ENCODE results near the gene RNF186.
"Not testable (repeated sequence)": the region's sequence is repeated elsewhere in the genome, so short reads cannot be mapped to it uniquely, and the experiment has no call there.

Gene RNF186

DNA sequence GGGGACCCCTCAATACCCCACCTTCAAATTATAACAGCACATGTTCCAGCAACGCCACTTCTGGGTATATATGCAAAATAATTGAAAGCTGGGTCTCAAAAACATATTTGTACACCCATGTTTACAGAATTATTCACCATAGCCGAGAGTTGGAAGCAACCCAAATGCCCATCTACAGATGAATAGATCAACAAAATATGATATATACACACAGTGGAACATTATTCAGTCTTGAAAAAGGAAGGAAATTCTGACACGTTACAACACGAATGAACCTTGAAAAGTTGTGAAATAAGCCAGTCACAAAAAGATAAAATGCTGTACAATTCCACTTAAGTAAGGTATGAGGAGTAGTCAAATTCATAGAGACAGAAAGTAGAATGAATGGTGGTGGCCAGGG, 20.5 kb downstream of the RNF186 start:
- no peak for DNase-seq (ENCODE audit: low read depth in 1 of 2, low spot score in 1 of 2)

DNA sequence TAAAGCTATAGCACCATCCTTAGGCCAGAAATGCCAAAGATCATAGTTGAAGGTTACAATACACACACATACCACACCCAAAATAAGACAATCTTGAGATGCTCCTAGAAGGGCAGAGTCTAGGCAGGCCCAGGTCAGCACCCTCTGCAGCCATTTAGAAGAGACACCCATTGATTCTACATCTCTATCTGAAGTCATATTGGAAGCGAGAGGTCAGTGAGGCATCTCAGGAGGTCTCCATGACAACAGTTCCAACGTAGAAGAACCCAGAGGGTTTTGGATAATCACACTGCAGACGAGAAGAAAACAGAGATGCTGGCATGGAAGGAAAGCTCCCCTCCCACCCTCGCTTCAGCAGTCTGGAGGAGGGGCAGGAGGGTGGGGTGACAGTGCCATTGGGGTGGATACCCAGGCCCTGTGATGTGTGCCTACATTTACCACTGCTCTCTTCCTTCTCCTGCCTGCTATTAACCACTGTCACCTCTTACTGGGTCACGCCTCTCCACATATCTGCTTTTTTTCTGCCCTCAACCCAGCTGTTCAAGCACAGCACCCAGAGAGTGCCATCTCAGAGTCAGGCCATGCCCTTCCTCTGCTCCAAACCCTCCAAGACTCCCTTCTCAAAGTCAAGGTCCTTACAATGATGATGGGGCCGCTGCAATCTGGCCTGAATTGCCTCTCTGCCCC, 21.6 kb downstream of the RNF186 start:
- DNase-seq (ENCODE audit: low read depth in 1 of 2, low spot score in 1 of 2), result no peak

DNA sequence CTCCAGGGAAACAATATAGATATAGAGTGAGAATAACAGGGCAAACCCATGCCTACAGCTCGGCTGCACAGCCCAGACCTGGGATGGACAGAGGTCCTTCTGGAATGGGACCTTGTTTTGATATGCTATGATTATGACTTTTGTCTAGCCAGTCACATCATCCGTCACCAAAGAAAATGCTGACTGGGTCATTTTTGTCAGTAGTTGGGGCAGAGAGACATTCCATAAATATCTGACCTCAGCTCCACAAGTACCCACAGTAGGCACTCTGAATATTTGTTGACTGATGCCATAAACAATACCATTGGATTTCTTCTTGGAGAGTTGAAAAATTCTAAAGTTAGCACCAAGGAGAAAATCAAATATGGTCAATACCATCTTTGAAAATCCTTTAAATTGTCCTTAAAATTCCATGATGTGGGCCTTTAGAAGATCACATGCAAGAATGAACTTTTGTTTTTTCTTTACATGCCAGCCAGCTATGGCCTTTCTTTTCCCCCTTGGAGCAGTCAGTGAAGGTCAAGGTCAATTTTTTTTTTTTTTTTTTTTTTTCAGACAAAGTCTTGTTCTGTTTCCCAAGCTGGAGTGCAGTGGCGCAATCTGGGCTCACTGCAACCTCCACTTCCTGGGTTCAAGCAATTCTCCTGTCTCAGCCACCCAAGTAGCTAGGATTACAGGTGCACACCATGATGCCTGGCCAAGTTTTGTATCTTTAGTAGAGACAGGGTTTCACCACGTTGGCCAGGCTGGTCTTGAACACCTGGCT, 22.7 kb downstream of the RNF186 start:
- no peak for DNase-seq (ENCODE audit: low read depth in 1 of 2, low spot score in 1 of 2)

DNA sequence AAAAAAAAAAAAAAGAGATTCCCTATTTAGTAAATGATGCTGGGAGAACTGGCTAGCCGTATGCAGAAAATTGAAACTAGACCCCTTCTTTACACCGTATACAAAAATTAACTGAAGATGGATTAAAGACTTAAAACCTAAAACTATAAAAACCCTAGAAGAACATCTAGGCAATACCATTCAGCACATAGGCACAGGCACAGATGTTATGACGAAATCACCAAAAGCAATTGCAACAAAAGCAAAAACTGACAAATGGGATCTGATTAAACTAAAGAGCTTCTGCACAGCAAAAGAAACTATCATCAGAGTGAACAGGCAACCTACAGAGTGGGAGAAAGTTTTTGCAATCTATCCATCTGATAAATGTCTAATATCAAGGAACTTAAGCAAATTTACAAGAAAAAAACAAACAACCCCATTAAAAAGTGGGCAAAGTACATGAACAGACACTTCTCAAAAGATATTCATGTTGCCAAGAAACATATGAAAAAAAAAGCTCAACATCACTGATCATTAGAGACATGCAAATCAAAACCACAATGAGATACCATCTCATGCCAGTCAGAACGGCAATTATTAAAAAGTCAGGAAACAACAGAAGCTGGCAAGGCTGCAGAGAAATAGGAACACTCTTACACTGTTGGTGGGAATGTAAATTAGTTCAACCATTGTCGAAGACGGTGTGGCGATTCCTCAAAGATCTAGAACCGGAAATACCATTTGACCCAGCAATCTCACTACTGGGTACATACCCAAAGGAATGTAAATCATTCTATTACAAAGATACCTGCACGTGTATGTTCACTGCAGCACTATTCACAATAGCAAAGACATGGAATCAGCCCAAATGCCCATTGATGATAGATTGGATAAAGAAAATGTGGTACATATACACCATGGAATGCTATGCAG, 24.8 kb downstream of the RNF186 start:
- not testable (repeated sequence) for DNase-seq (ENCODE audit: low read depth in 1 of 2, low spot score in 1 of 2)

DNA sequence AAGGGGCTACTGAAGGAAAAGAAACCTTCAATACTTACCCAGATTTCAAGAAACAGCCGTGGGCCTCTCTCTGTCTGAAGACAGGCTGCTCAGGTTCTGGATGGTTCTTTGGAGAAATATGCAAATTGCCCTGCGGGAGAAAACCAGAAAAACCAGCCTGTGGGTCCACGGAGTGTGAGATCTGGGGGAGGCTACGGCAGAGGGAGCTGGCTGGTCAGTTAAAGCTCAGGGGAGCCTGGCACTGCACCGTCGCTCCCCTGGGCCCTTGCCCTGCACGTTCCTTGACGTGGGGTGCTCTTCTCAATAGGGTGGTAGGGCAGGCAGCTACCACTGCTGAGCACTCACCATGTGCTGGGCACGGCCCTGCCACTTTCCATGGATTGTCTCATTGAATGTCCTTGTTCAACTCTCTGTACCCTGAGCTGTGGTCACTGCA, 28.1 kb downstream of the RNF186 start:
- no peak for DNase-seq (ENCODE audit: low read depth in 1 of 2, low spot score in 1 of 2)

DNA sequence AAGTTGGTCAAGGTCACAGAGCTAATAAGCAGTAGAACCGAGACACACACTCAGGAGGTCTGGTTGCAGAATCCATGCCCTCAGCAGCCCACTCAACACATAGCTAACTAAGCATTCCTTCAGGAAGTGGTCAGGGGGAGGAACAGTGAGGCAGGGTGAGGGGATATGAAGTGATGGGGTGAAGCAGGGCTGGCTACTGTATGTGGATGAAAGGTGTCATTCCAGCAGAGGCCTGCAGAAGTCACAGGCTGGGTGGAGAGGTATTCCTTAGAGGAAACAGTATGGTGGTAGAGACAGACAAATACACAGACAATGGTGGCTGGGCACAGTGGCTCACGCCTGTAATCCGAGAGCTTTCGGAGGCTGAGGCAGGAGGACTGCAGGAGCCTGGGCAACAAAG, 29.4 kb downstream of the RNF186 start:
- no peak for DNase-seq (ENCODE audit: low read depth in 1 of 2, low spot score in 1 of 2)

DNA sequence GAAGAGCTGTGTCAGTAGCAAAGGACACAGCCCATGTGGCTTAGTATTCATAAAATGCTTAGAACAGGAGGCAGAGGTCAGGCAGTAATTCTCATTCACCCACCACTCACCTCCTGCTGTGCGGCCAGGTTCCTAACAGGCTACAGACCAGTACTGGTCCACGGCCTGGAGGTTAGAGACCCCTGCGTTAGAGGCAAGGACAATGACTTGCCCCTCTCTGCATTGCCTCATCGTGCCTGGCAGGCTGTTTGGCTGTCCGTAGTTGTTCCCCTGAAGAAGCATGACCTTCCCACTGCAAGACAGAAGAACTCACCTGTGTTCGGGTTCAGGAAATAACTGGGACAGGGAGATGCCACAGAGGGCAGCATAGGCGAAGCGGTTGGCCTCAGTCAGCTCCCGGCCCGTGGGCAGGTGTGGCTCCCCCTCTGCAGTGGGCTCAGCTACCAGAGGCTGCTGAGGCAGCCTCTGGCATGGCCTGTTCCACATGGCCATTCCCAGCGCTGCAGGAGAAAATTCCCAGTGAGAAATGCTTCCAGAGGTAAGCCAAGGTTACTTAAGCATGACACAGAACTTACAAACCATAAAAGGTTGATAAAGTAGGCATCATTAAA, 34.7 kb downstream of the RNF186 start:
- DNase-seq (ENCODE audit: low read depth in 1 of 2, low spot score in 1 of 2), result no peak

DNA sequence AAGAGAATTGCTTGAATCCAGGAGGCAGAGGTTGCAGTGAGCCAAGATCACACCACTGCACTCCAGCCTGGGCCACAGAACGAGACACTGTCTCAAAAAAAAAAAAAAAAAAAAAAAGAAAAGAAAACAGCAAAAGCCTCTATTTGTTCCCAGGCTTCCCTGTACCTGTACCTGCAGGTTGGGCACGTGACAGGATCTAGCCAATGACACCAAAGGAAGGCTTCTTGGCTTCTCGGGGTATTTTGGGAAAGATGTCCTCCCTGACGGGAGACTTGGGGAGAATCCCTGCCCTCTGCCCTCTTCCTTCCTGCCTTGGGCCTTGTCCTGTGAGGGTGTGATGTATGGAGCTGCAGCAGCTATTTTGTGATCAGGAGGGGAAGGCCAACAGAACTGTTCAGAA, 38.1 kb downstream of the RNF186 start:
- DNase-seq (ENCODE audit: low read depth in 1 of 2, low spot score in 1 of 2), result no peak

DNA sequence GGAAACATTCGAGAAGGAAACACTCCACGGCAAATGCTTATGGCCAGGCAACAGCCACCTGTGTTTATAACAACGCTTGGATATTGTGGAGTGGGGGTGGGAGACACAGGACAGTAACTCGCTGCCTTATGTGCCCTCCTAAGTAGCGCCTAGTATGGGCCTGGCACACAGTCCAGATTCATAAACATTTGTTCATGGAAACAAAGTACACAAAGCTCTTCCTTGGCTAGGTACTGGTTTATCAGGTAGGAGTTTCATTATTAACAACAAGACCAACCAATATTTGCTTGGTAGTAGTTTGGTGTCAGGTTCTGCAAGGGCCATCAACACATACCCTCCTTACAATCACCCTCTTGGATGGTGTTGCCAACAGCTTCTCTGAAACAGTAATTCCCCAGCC, 38.8 kb downstream of the RNF186 start:
- no peak for DNase-seq (ENCODE audit: low read depth in 1 of 2, low spot score in 1 of 2)

DNA sequence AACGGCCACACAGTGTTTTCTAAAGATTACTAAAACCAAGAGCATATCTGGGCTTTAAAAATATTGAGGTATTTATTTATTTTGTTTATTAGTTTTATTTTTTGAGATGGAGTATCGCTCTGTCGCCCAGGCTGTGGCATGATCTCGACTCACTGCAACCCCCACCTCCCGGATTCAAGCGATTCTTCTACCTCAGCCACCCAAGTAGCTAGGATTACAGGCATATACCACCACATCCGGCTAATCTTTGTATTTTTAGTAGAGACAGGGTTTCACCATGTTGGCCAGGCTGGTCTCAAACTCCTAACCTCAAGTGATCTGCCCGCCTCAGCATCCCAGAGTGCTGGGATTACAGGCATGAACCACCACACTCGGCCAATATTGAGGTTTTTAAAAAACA, 39.3 kb downstream of the RNF186 start:
- no peak for DNase-seq (ENCODE audit: low read depth in 1 of 2, low spot score in 1 of 2)

DNA sequence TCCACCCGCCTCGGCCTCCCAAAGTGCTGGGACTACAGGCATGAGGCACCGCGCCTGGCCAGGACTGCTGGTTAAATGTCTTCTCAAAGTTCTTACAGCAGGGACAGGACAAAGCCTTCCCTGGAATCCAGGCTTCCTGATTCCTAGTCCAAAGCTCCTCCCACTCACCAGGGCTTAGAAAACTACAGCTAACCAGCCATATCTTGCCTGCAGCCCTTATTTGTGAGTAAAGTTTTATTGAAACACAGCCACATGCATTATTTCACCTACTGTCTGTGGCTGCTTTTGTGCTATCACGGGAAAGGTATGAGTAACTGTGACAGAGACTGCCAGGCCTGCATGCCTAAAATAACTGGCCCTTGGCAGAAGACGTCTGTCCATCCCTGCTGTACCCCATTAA, 39.8 kb downstream of the RNF186 start:
- DNase-seq (ENCODE audit: low read depth in 1 of 2, low spot score in 1 of 2), result no peak

DNA sequence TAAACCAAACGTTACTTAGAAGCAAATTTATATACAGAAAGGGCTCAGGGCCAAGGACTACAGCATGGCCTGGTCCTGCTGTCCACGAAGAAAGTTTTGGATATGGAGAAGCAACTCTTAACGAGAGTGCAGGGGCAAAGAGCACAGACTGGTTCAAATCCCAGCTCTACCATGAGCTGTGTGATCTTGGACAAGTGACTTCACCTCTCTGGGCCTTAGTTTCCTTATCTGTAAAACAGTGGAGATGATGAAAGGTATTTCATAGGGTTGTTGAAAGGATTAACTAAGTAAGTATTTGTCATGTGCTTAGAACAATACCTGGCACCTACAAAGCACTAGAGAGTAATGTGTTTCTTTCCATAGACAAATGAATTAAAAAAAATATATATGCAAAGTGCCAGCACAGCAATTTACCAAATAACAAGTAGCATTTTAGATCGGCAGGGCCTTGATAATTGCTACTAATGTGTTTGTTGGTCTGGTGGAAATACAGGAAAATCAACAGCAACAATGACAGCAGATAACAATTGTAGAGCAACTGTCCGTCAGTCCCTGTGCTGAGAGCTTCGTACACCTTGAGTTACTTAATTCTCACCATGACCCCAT, 40.8 kb downstream of the RNF186 start:
- DNase-seq (ENCODE audit: low read depth in 1 of 2, low spot score in 1 of 2), result no peak

DNA sequence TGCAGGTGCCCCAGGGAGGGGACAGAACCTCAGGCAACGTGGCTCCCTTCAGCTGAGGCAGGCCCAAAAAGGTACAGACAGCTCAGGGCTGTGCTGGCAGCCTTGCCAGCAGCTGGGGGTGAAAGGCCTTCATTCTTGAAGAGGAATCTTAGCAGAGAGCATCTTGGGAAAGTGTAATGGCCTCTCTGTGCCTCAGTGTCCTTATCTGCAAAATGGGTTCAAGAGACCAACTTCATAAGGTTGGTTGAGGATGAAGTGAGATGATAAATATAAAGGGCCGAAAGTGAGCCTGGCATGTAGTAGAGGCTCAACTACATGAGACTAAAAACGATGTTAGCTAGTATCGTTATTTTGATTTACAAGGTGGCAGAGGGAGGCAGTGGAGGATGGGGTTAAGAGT, 41.6 kb downstream of the RNF186 start:
- no peak for DNase-seq (ENCODE audit: low read depth in 1 of 2, low spot score in 1 of 2)

DNA sequence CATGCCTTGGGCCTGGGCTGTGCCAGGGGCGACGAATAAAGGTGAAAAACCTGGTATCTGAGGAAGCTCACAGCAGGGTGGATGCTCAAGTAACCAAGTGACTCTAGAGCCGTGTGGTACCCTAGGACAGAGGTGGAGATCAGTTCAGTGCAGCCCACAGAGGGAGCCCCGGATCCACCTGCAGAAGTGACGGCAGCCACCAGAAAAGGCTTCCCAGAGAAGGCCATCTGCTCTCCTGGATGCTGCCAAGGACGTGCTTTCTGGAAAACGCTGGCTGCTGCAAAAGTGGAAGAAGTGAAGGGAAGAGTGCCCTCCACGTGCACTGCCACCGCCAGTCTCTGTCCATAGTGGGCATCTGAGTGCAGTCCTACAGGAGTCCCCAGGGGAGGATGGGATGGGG, 43.0 kb downstream of the RNF186 start:
- no peak for DNase-seq (ENCODE audit: low read depth in 1 of 2, low spot score in 1 of 2)

DNA sequence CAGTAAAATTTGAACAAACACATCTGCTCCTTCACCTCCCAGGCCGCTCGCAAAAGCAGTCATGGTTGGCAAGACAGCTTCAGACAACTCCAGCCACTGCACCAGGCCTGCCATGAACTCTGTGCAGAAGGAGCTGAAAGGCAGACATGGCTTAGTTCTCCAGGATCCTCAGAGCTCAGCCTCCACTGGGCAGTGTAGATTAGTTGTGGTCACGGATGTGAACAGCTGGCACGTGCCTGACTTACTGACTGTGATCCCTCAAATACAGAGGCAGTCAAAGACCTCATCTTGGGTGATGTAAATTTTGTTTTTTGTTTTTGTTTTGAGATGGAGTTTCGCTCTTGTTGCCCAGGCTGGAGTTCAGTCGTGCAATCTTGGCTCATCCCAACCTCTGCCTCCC, 43.7 kb downstream of the RNF186 start:
- no peak for DNase-seq (ENCODE audit: low read depth in 1 of 2, low spot score in 1 of 2)

DNA sequence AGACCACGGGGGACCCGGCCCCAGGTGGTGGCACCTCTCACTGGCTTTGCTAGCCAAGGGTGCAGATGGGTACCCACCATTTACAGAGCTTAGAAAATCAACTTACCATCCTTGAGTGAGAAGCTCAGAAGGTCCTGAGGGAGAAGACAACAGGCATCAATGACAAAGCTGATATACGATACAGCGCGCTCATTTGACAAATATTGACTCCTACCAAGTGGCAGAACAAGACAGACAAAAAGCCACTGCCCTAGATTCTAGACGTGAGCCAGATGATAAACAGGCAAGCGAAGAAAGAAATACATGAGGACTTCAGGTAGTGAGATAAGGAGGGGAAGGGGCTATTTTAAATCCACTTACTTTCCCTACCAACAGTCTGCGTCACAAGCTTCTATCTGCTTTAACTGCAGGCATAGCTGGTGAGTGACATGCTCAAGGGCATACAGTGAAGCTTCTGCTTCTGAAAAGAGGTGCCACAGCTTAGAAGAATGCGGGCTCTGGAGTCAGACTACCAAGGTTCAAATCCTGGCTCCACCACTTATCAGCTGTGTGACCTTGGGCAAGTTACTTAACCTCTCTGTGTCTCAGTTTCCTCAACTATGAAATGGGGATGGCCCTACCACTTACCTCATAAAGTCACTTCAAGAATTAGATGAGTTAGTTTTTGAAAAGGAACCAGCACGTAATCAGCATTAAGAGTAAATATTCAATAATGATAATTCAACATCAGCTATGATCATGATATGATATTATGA, 44.5 kb downstream of the RNF186 start:
- no peak for DNase-seq (ENCODE audit: low read depth in 1 of 2, low spot score in 1 of 2)

DNA sequence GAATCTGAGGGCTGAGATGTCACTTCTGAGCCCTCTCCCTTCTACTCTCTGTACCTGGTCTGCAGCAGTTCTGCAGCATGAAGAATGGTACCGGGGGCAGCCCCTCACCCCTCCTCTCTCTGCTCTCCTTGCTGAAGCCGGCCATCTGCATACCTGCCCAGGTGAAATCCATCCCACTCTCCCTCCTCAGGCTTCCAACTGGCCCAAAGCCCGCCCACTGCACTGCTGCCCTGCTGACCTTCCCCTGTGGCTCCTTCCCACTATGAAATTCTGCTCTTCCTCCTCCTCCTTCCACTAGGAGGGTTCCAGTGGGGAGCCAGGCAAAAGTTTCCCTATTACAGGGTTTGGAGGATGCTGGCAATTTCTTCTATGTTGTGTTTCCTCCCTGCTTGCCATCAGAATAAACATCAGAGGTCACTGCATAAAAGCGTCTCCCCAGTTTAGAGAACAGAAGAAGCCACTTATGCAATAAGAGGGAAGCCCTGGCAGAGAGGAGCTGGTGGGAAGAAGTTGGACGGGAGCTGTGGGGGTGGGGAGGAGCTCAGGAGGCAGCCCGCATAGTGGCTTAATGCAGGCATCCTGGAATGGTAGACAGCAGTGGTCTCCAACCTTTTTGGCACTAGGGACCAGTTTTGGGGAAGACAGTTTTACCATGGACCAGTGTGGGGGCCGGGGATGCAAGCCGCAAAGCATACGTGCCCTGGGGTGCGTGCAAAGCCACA, 45.7 kb downstream of the RNF186 start:
- no peak for DNase-seq (ENCODE audit: low read depth in 1 of 2, low spot score in 1 of 2)

DNA sequence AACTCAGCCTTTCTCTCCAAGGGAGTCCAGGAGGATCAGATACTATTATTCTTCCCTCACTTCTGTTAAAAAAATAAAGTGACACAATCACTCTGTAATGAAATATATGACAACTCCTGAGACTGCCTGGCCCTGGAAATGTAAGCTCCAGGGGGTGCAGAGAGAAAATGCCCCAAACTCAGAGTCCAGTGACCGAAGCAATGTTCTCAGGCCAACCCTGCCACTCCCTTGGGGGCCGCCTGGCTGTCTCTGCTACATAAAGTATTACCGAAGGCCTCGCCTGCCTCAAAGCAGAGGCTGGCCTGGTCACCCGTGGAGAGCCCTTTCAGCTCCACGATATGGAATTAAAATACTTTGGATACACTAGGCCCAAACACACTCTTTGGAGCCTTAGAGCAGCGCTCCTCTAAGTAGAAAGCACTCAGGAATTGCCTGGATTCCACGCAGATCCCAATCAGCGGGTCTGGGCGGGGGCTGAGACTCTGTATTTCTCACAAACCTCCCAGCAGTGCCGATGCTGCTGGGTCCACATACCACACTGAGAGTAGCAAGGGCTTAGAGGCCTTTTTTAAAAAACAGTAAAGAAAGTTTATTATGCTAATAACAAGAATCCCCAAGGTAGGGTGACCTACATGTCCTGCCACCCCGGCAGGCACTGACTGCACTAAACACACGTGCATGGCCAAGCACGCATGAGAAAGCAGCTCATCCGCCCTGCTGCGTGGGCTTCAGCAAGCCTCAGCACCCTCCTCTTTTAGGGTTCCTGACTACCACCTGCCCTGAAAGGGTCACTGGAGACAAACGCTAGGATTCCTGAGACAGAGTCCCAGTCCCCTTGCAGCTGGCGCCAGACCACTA, 46.5 kb downstream of the RNF186 start:
- no peak for DNase-seq (ENCODE audit: low read depth in 1 of 2, low spot score in 1 of 2)

DNA sequence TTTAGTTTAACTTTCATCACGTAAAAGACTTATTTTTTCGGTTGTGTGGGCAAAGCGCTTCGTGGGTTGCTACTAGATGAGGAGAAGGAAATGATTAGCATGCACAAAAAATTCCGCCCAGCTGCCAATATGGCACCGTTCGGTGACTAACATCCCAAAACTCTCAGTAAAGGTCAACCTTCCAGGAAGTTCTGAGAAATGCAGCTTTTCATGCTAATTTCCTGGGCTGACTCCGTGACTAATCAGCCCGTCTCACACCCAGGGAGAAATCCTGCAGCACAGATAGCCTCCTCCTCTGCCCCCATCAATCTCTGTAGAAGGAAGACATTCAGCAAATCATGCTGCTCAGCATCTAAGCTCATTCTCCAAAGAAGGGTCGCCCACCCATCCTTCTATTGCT, 49.5 kb downstream of the RNF186 start:
- DNase-seq (ENCODE audit: low read depth in 1 of 2, low spot score in 1 of 2), result peak in 1 of 2 donors; percentile 33

Data from activated CD4-positive, alpha-beta T cell treated with anti-CD3 and anti-CD28 coated beads, Interleukin-2, amount 50 U/mL, for 24 hours (primary cell).